ENCODE data around the gene PTN.
"Not testable (repeated sequence)": the region's sequence is repeated elsewhere in the genome, so short reads cannot be mapped to it uniquely, and the experiment has no call there.

The PTN gene

GRCh38 chr7:137266764-137267163, 76.8 kb downstream of the PTN start:
- no peak for DNase-seq (ENCODE audit: low spot score)

- DNase-seq (ENCODE audit: low spot score): not testable (repeated sequence)
These were observed 78.1 kb downstream of the PTN start for GRCh38 chr7:137265480-137265879.

- no peak for DNase-seq (ENCODE audit: low spot score)
These were observed 80.9 kb downstream of the PTN start for GRCh38 chr7:137262599-137262998.

- no peak for DNase-seq (ENCODE audit: low spot score)
These were observed 85.0 kb downstream of the PTN start for GRCh38 chr7:137258552-137258951.

- no peak for DNase-seq (ENCODE audit: low spot score)
These were observed 88.8 kb downstream of the PTN start for GRCh38 chr7:137254766-137255165.

- no peak for DNase-seq (ENCODE audit: low spot score)
These were observed 97.6 kb downstream of the PTN start for GRCh38 chr7:137245890-137246289.

GRCh38 chr7:137245186-137245585, 98.3 kb downstream of the PTN start:
- DNase-seq (ENCODE audit: low spot score): no peak

GRCh38 chr7:137243741-137244140, 99.8 kb downstream of the PTN start:
- no peak for DNase-seq (ENCODE audit: low spot score)

- DNase-seq (ENCODE audit: low spot score): no peak
These were observed 100.9 kb downstream of the PTN start for GRCh38 chr7:137242616-137243015.

- no peak for DNase-seq (ENCODE audit: low spot score)
These were observed 101.7 kb downstream of the PTN start for GRCh38 chr7:137241655-137242360.

- not testable (repeated sequence) for DNase-seq (ENCODE audit: low spot score)
These were observed 104.3 kb downstream of the PTN start for GRCh38 chr7:137239186-137239585.

- no peak for DNase-seq (ENCODE audit: low spot score)
These were observed 108.1 kb downstream of the PTN start for GRCh38 chr7:137235434-137235833.

GRCh38 chr7:137231167-137231566, 112.4 kb downstream of the PTN start:
- DNase-seq (ENCODE audit: low spot score): no peak

GRCh38 chr7:137221467-137221866, 122.1 kb downstream of the PTN start:
- DNase-seq (ENCODE audit: low spot score): no peak

- no peak for DNase-seq (ENCODE audit: low spot score)
These were observed 129.8 kb downstream of the PTN start for GRCh38 chr7:137213744-137214143.

GRCh38 chr7:137209151-137209817, 134.2 kb downstream of the PTN start:
- DNase-seq (ENCODE audit: low spot score): no peak

GRCh38 chr7:137206770-137207169, 136.8 kb downstream of the PTN start:
- DNase-seq (ENCODE audit: low spot score): no peak

GRCh38 chr7:137204246-137204645, 139.3 kb downstream of the PTN start:
- DNase-seq (ENCODE audit: low spot score): no peak

- no peak for DNase-seq (ENCODE audit: low spot score)
These were observed 140.2 kb downstream of the PTN start for GRCh38 chr7:137203351-137203750.

- no peak for DNase-seq (ENCODE audit: low spot score)
These were observed 146.9 kb downstream of the PTN start for GRCh38 chr7:137196648-137197047.

- no peak for DNase-seq (ENCODE audit: low spot score)
These were observed 147.5 kb downstream of the PTN start for GRCh38 chr7:137195996-137196395.

GRCh38 chr7:137181619-137182018, 161.9 kb downstream of the PTN start:
- not testable (repeated sequence) for DNase-seq (ENCODE audit: low spot score)

All from kidney capillary endothelial cell (primary cell).